ENCODE results near the gene AEBP2.

DNA sequence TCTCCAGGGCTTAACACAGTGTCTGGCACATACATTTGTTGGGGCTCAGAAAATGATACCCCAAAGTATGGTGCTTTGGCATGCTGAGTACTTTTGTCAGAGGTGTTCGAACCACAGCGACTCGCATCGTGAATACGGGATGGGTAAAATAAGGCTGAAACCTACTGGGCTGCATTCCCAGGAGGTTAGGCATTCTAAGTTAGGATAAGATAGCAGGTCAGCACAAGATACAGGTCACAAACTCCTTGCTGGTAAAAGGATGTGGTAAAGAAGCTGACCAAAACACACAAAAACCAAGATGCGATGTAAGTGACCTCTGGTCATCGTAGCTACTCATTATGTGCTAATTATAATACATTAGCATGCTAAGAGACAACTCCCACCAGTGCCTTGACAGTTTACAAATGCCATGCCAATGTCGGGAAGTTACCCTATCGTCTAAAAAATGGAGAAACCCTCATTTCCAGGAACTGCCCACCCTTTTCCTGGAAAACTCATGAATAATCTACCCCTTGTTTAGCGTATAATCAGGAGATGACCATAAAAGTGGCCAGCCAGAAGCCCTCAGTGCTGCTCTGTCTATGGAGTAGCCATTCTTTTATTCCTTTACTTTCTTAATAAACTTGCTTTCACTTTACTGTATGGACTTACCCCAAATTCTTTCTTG, 3.3 kb upstream of the AEBP2 start:
- TF ChIP-seq ATF3 (IDR thresholded peaks at IDR 0.05; ENCODE audit: insufficient read depth, low read depth, low read length), result no peak
- no peak for TF ChIP-seq POLR2AphosphoS5 (IDR thresholded peaks at IDR 0.05; ENCODE audit: low read depth, low read length)
- no peak for TF ChIP-seq EZH2 (IDR thresholded peaks at IDR 0.05; ENCODE audit: low read depth, low read length, severe bottlenecking)
- TF ChIP-seq, protein P1, sequence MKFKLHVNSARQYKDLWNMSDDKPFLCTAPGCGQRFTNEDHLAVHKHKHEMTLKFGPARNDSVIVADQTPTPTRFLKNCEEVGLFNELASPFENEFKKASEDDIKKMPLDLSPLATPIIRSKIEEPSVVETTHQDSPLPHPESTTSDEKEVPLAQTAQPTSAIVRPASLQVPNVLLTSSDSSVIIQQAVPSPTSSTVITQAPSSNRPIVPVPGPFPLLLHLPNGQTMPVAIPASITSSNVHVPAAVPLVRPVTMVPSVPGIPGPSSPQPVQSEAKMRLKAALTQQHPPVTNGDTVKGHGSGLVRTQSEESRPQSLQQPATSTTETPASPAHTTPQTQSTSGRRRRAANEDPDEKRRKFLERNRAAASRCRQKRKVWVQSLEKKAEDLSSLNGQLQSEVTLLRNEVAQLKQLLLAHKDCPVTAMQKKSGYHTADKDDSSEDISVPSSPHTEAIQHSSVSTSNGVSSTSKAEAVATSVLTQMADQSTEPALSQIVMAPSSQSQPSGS (IDR thresholded peaks at IDR 0.05; ENCODE audit: low read length), result no peak
- TF ChIP-seq MAFK (IDR thresholded peaks at IDR 0.05; ENCODE audit: low read depth, low read length), result no peak
- TF ChIP-seq, protein P2, sequence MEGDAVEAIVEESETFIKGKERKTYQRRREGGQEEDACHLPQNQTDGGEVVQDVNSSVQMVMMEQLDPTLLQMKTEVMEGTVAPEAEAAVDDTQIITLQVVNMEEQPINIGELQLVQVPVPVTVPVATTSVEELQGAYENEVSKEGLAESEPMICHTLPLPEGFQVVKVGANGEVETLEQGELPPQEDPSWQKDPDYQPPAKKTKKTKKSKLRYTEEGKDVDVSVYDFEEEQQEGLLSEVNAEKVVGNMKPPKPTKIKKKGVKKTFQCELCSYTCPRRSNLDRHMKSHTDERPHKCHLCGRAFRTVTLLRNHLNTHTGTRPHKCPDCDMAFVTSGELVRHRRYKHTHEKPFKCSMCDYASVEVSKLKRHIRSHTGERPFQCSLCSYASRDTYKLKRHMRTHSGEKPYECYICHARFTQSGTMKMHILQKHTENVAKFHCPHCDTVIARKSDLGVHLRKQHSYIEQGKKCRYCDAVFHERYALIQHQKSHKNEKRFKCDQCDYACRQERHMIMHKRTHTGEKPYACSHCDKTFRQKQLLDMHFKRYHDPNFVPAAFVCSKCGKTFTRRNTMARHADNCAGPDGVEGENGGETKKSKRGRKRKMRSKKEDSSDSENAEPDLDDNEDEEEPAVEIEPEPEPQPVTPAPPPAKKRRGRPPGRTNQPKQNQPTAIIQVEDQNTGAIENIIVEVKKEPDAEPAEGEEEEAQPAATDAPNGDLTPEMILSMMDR (IDR thresholded peaks at IDR 0.05; ENCODE audit: control extremely low read depth in 1 of 3, insufficient read depth in 1 of 3, low read depth in 1 of 3, low read length in 3 of 3), result no peak
- no peak for TF ChIP-seq NRF1 (IDR thresholded peaks at IDR 0.05; ENCODE audit: low read depth, low read length)
- no peak for TF ChIP-seq RAD21 (IDR thresholded peaks at IDR 0.05 in 1 of 2, conservative IDR thresholded peaks at IDR 0.05 in 1 of 2; ENCODE audit: low read depth in 2 of 2, low read length in 2 of 2)
- TF ChIP-seq CEBPB (IDR thresholded peaks at IDR 0.05; ENCODE audit: low read depth, low read length), result no peak
- TF ChIP-seq, protein P3, sequence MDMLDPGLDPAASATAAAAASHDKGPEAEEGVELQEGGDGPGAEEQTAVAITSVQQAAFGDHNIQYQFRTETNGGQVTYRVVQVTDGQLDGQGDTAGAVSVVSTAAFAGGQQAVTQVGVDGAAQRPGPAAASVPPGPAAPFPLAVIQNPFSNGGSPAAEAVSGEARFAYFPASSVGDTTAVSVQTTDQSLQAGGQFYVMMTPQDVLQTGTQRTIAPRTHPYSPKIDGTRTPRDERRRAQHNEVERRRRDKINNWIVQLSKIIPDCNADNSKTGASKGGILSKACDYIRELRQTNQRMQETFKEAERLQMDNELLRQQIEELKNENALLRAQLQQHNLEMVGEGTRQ (IDR thresholded peaks at IDR 0.05; ENCODE audit: low read length), result no peak
- no peak for TF ChIP-seq FOSL1 (IDR thresholded peaks at IDR 0.05; ENCODE audit: insufficient read depth, low read depth, low read length)
- TF ChIP-seq NANOG (IDR thresholded peaks at IDR 0.05; ENCODE audit: insufficient read depth, low read depth, low read length, poor library complexity, severe bottlenecking), result no peak

Data from H1 (cell line).